Mesendoderm (in vitro differentiated cells): ENCODE data around the gene GLIS1.
A peak's percentile ranks its signal among the peaks of the same experiment; 100 is the strongest.

Experiments
- DNase-seq: peaks from one replicate; pipeline ENCODE4 v3.0.0; 2013
- H2AK5ac ChIP-seq: 2 replicates; pipeline ENCODE4 v1.6.1; 2013; ENCODE audit warnings: low read length, inconsistent platforms
- H2BK120ac ChIP-seq: 2 replicates; pipeline ENCODE4 v1.6.1; 2013; ENCODE audit warnings: low read depth, mild to moderate bottlenecking, low read length, moderate library complexity, mixed read lengths
- H2BK15ac ChIP-seq: replicated peaks from 2 replicates; pipeline ENCODE4 v1.6.1; 2013; ENCODE audit warnings: low read depth, mild to moderate bottlenecking, moderate library complexity
- H2BK5ac ChIP-seq: 2 replicates; pipeline ENCODE4 v1.6.1; 2013; ENCODE audit warnings: low read length, inconsistent platforms
- H3K18ac ChIP-seq: 2 replicates; pipeline ENCODE4 v1.6.1; 2013; ENCODE audit warnings: mild to moderate bottlenecking, low read length, mixed read lengths
- H3K23ac ChIP-seq: one replicate; pipeline ENCODE4 v1.6.1; 2013; ENCODE audit warnings: low read length
- H3K27ac ChIP-seq: 2 replicates; pipeline ENCODE4 v1.5.1; 2013; ENCODE audit warnings: low read depth, mild to moderate bottlenecking, inconsistent platforms, low read length, moderate library complexity
- H3K27me3 ChIP-seq: 2 replicates; pipeline ENCODE4 v1.6.1; 2013; ENCODE audit warnings: low read length, control low read depth, mild to moderate bottlenecking, inconsistent platforms; ENCODE audit not compliant: insufficient read depth, poor library complexity
- H3K36me3 ChIP-seq: 2 replicates; pipeline ENCODE4 v1.6.1; 2013; ENCODE audit warnings: low read length, inconsistent platforms; ENCODE audit not compliant: control insufficient read depth, insufficient read depth
- H3K4ac ChIP-seq: one replicate; pipeline ENCODE4 v1.6.1; 2013; ENCODE audit warnings: low read depth, mild to moderate bottlenecking, low read length, moderate library complexity
- H3K4me1 ChIP-seq: 2 replicates; pipeline ENCODE4 v1.6.1; 2013; ENCODE audit warnings: low read depth, low read length, inconsistent platforms; ENCODE audit not compliant: control insufficient read depth
- H3K4me2 ChIP-seq: 2 replicates; pipeline ENCODE4 v1.6.1; 2013; ENCODE audit warnings: low read length
- H3K4me3 ChIP-seq: 2 replicates; pipeline ENCODE4 v1.5.1; 2013; ENCODE audit warnings: mild to moderate bottlenecking, low read length
- H3K56ac ChIP-seq: one replicate; pipeline ENCODE4 v1.6.1; 2013; ENCODE audit warnings: low read length
- H3K79me1 ChIP-seq: 2 replicates; pipeline ENCODE4 v1.6.1; 2013; ENCODE audit warnings: low read length, inconsistent platforms
- H3K79me2 ChIP-seq: 2 replicates; pipeline ENCODE4 v1.6.1; 2013; ENCODE audit warnings: mild to moderate bottlenecking, low read length; ENCODE audit not compliant: control insufficient read depth, insufficient read depth
- H3K9ac ChIP-seq: 2 replicates; pipeline ENCODE4 v1.6.1; 2013; ENCODE audit warnings: low read length, inconsistent platforms
- H4K5ac ChIP-seq: one replicate; pipeline ENCODE4 v1.6.1; 2013; ENCODE audit warnings: low read length
- H4K8ac ChIP-seq: one replicate; pipeline ENCODE4 v1.6.1; 2013; ENCODE audit warnings: low read depth, mild to moderate bottlenecking, control low read depth, low read length, moderate library complexity
- WGBS: extraction: QIAGEN DNeasy Blood & Tissue Kit; methylation state at CpG from one replicate; pipeline ENCODE4 v1.1.7; 2013; ENCODE audit warnings: low lambda C conversion rate, missing lambda C conversion rate; ENCODE audit not compliant: insufficient coverage; ENCODE audit errors: extremely low coverage; 5-methylcytosine and 5-hydroxymethylcytosine counted together

The GLIS1 gene

GRCh38 chr1:53625766-53626520 is 113.0 kb downstream of the GLIS1 start:
- H3K18ac ChIP-seq = no peak overlapping the region
- H2BK120ac ChIP-seq = no peak overlapping the region
- no peak overlapping the region for H3K23ac ChIP-seq
- no peak overlapping the region for H3K27ac ChIP-seq
- no peak overlapping the region for H2BK5ac ChIP-seq
- peaks cover 5% of the 10 kb centered on the region for H3K79me1 ChIP-seq
- no peak overlapping the region for H2BK15ac ChIP-seq
- no peaks in the 10 kb centered on the region for H3K79me2 ChIP-seq
- H4K8ac ChIP-seq = no peak overlapping the region
- no peak overlapping the region for H3K56ac ChIP-seq
- H3K4me3 ChIP-seq = no peak overlapping the region
- H3K4me1 ChIP-seq = no peaks in the 10 kb centered on the region
- H3K9ac ChIP-seq = no peak overlapping the region
- H3K4ac ChIP-seq = no peak overlapping the region
- no peak overlapping the region for H2AK5ac ChIP-seq
- no peak for DNase-seq
- H4K5ac ChIP-seq = no peak overlapping the region
- H3K27me3 ChIP-seq = no peaks in the 10 kb centered on the region
- no CpG with 5 or more reads among the region's 10 CpGs for WGBS
- H3K4me2 ChIP-seq = no peak overlapping the region
- no peaks in the 10 kb centered on the region for H3K36me3 ChIP-seq

DNA sequence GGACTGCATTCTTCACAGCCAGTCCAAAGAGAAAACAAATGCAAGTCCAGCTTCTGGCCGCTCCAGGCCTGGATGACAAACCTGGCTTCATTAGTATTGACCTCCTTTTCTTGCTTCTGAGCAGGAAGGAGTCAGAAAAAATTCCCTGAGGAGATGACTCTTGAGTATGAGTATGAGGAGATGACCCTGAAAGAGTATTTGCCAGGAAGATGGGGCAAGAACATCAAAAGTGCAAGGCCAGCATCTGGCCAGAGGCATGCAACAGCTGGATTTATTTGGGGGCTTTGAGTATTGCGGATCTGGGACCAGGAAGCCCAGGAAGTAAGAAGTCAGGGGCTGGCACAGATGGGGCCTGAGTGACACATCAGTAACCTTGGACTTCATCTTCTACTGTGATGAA is 113.9 kb downstream of the GLIS1 start:
- no peak overlapping the region for H2AK5ac ChIP-seq
- no peak overlapping the region for H2BK120ac ChIP-seq
- no peak overlapping the region for H2BK5ac ChIP-seq
- H3K4me2 ChIP-seq = no peak overlapping the region
- no peaks in the 10 kb centered on the region for H3K36me3 ChIP-seq
- H3K18ac ChIP-seq = no peak overlapping the region
- H2BK15ac ChIP-seq = no peak overlapping the region
- H3K27me3 ChIP-seq = no peaks in the 10 kb centered on the region
- no peak overlapping the region for H3K4ac ChIP-seq
- no peaks in the 10 kb centered on the region for H3K4me1 ChIP-seq
- no peak overlapping the region for H3K56ac ChIP-seq
- H3K27ac ChIP-seq = no peak overlapping the region
- no CpG with 5 or more reads among the region's 2 CpGs for WGBS
- H3K23ac ChIP-seq = no peak overlapping the region
- DNase-seq = no peak
- H3K9ac ChIP-seq = no peak overlapping the region
- no peak overlapping the region for H4K5ac ChIP-seq
- no peak overlapping the region for H4K8ac ChIP-seq
- peaks cover 5% of the 10 kb centered on the region for H3K79me1 ChIP-seq
- no peaks in the 10 kb centered on the region for H3K79me2 ChIP-seq
- no peak overlapping the region for H3K4me3 ChIP-seq

GRCh38 chr1:53622531-53622930 is 116.4 kb downstream of the GLIS1 start:
- no peak overlapping the region for H3K18ac ChIP-seq
- H3K79me2 ChIP-seq = no peaks in the 10 kb centered on the region
- no peak overlapping the region for H2BK15ac ChIP-seq
- H3K36me3 ChIP-seq = no peaks in the 10 kb centered on the region
- H3K79me1 ChIP-seq = peaks cover 1% of the 10 kb centered on the region
- no peak overlapping the region for H3K4ac ChIP-seq
- H3K4me2 ChIP-seq = no peak overlapping the region
- H3K4me3 ChIP-seq = no peak overlapping the region
- H2BK120ac ChIP-seq = no peak overlapping the region
- peak; percentile 32 for DNase-seq
- no peak overlapping the region for H3K9ac ChIP-seq
- H4K5ac ChIP-seq = no peak overlapping the region
- no peaks in the 10 kb centered on the region for H3K27me3 ChIP-seq
- no peak overlapping the region for H3K56ac ChIP-seq
- no peaks in the 10 kb centered on the region for H3K4me1 ChIP-seq
- H4K8ac ChIP-seq = no peak overlapping the region
- no peak overlapping the region for H3K23ac ChIP-seq
- WGBS = no CpG with 5 or more reads among the region's 5 CpGs
- H2BK5ac ChIP-seq = no peak overlapping the region
- no peak overlapping the region for H3K27ac ChIP-seq
- H2AK5ac ChIP-seq = no peak overlapping the region

- Histone ChIP-seq H3K36me3 (no peaks in the 10 kb centered on the region), H3K23ac (no peak overlapping the region), H3K27me3 (no peaks in the 10 kb centered on the region), H4K8ac (no peak overlapping the region), H3K4me2 (no peak overlapping the region), H2BK120ac (no peak overlapping the region), H3K27ac (no peak overlapping the region), H3K18ac (no peak overlapping the region), H2AK5ac (no peak overlapping the region), H3K79me1 (no peaks in the 10 kb centered on the region), H3K4me3 (no peak overlapping the region), H4K5ac (no peak overlapping the region), H2BK5ac (no peak overlapping the region), H3K79me2 (no peaks in the 10 kb centered on the region), H3K56ac (no peak overlapping the region), H3K4ac (no peak overlapping the region), H3K9ac (no peak overlapping the region), H2BK15ac (no peak overlapping the region), H3K4me1 (no peaks in the 10 kb centered on the region)
- DNase-seq = no peak
- WGBS = no CpG with 5 or more reads among the region's 4 CpGs
Observed at GRCh38 chr1:53621144-53621543, 117.8 kb downstream of the GLIS1 start.

- no peak overlapping the region for H3K56ac ChIP-seq
- no peak overlapping the region for H2BK120ac ChIP-seq
- H3K27me3 ChIP-seq = no peaks in the 10 kb centered on the region
- no peak overlapping the region for H4K8ac ChIP-seq
- H2BK5ac ChIP-seq = no peak overlapping the region
- no peaks in the 10 kb centered on the region for H3K79me1 ChIP-seq
- H3K23ac ChIP-seq = no peak overlapping the region
- no peaks in the 10 kb centered on the region for H3K4me1 ChIP-seq
- no peak for DNase-seq
- H3K79me2 ChIP-seq = no peaks in the 10 kb centered on the region
- H2BK15ac ChIP-seq = no peak overlapping the region
- no peak overlapping the region for H3K4ac ChIP-seq
- H3K36me3 ChIP-seq = no peaks in the 10 kb centered on the region
- H2AK5ac ChIP-seq = no peak overlapping the region
- H3K4me2 ChIP-seq = no peak overlapping the region
- no peak overlapping the region for H3K27ac ChIP-seq
- no peak overlapping the region for H3K9ac ChIP-seq
- H3K4me3 ChIP-seq = no peak overlapping the region
- no peak overlapping the region for H3K18ac ChIP-seq
- H4K5ac ChIP-seq = no peak overlapping the region
- no CpG with 5 or more reads among the region's 22 CpGs for WGBS
Observed at GRCh38 chr1:53620061-53620855, 118.7 kb downstream of the GLIS1 start.
